ENCODE data around the gene ADNP. TPM values are rescaled to one million over a fixed set of nuclear protein-coding genes. Genes with fewer than 3 reads are reported as not detected.

Gene ADNP
- total and polyA plus RNA-seq, 2 of the 13 experiments (the other 11 are each of a cell fraction or from before 2014, with no cell fraction given): 21.0 to 21.5 TPM

DNA sequence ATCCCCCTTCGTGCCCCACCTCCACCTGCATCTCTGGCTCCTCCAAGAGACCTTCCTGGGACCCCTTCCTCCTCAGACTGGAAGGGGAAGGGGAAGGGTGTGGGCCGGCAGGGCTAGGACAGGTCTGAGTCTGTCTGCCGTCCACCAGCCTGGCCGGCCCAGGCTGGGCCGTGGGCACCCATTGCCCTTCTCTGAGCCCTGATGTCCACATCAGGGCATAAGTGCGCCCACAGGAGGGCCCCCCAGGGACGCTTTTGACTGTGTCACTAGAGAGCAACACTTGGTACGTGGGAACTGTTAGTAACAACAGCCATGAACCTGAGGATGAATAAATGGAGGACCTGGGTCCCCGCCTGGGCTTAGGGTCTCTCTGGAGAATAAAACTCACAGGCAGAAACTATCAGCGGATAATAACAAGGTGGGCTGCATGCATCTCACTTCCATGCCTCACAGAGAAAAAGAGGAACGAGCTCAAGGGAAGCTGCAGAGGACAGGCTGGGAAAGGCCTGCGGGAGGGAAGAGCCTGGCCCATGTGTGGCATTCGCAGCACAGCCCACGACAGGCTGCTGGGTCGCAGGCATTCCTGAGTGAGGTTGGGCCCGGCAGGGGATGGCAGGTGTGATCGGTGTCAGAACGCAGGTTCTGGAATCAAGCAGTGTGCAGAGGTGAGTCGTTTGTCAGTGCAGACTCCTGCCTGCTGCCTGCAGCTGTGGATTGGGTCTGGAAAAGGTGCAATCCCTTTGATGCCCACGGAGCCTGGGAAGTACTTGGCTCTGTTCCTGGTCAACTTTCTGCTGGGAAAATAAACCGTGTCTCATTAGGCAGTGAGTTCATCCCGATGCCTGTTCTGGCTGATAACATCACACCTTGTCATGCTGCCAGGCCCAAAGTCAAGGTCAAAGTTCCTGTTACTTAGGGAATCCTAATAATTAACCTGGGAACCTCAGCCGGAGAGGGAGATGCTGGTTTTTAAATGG, 75.5 kb downstream of the ADNP start (continued):
- TF ChIP-seq ELF3 (CRISPR knock-in tag; IDR thresholded peaks at IDR 0.05) (0 out of 2 replicates have a peak, but pooled peaks have one; percentile 32), ZBTB21 (CRISPR knock-in tag; IDR thresholded peaks at IDR 0.05) (peak; percentile 61; the same call in 1 of the 2 replicates), PHB2 (IDR thresholded peaks at IDR 0.05; ENCODE audit: partially characterized antibody) (no peak), NFE2L2 (IDR thresholded peaks at IDR 0.05; ENCODE audit: low read length) (no peak), ZNF646 (CRISPR knock-in tag; IDR thresholded peaks at IDR 0.05) (no peak), ETS1 (CRISPR knock-in tag; IDR thresholded peaks at IDR 0.05) (no peak), MYC (CRISPR knock-in tag; IDR thresholded peaks at IDR 0.05; ENCODE audit: borderline replicate concordance) (peak; percentile 35; the same call in 1 of the 2 replicates), ZNF292 (CRISPR knock-in tag; IDR thresholded peaks at IDR 0.05; ENCODE audit: borderline replicate concordance, low read depth) (peak; percentile 60; the same call in 1 of the 2 replicates), ZMYM2 (CRISPR knock-in tag; IDR thresholded peaks at IDR 0.05) (no peak), RFXAP (CRISPR knock-in tag; IDR thresholded peaks at IDR 0.05; ENCODE audit: borderline replicate concordance) (no peak), SNAI1 (CRISPR knock-in tag; IDR thresholded peaks at IDR 0.05; ENCODE audit: borderline replicate concordance) (no peak), ZNF761 (CRISPR knock-in tag; conservative IDR thresholded peaks at IDR 0.05) (0 out of 2 replicates have a peak, but pooled peaks have one; percentile 58), SATB2 (CRISPR knock-in tag; IDR thresholded peaks at IDR 0.05) (no peak), ZSCAN21 (CRISPR knock-in tag; IDR thresholded peaks at IDR 0.05; ENCODE audit: borderline replicate concordance) (no peak), ONECUT2 (CRISPR knock-in tag; IDR thresholded peaks at IDR 0.05) (no peak), ZFP62 (CRISPR knock-in tag; IDR thresholded peaks at IDR 0.05) (no peak)
- TF ChIP-seq, protein P1, sequence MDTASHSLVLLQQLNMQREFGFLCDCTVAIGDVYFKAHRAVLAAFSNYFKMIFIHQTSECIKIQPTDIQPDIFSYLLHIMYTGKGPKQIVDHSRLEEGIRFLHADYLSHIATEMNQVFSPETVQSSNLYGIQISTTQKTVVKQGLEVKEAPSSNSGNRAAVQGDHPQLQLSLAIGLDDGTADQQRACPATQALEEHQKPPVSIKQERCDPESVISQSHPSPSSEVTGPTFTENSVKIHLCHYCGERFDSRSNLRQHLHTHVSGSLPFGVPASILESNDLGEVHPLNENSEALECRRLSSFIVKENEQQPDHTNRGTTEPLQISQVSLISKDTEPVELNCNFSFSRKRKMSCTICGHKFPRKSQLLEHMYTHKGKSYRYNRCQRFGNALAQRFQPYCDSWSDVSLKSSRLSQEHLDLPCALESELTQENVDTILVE (CRISPR knock-in tag; IDR thresholded peaks at IDR 0.05): no peak
- TF ChIP-seq, protein P2, sequence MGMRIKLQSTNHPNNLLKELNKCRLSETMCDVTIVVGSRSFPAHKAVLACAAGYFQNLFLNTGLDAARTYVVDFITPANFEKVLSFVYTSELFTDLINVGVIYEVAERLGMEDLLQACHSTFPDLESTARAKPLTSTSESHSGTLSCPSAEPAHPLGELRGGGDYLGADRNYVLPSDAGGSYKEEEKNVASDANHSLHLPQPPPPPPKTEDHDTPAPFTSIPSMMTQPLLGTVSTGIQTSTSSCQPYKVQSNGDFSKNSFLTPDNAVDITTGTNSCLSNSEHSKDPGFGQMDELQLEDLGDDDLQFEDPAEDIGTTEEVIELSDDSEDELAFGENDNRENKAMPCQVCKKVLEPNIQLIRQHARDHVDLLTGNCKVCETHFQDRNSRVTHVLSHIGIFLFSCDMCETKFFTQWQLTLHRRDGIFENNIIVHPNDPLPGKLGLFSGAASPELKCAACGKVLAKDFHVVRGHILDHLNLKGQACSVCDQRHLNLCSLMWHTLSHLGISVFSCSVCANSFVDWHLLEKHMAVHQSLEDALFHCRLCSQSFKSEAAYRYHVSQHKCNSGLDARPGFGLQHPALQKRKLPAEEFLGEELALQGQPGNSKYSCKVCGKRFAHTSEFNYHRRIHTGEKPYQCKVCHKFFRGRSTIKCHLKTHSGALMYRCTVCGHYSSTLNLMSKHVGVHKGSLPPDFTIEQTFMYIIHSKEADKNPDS (CRISPR knock-in tag; IDR thresholded peaks at IDR 0.05): no peak

Measured in HepG2 (cell line).